ENCODE data around the gene PNMT.
A peak's percentile ranks its signal among the peaks of the same experiment; 100 is the strongest.
"Not testable (repeated sequence)": the region's sequence is repeated elsewhere in the genome, so short reads cannot be mapped to it uniquely, and the experiment has no call there.

The PNMT gene

GRCh38 chr17:39687546-39688474 lies 19.6 kb downstream of the PNMT start, which contains the start of gene PGAP3:
TSS of gene PGAP3 (minus strand) at chr17:39688057. CDS start at chr17:39688014, 43 bp downstream.
- peak; percentile 70 to 71 for DNase-seq (ENCODE audit: low read depth in 2 of 2)

GRCh38 chr17:39688475-39688835 lies 20.2 kb downstream of the PNMT start:
- no peak for DNase-seq (ENCODE audit: low read depth in 2 of 2)

- DNase-seq (ENCODE audit: low read depth in 2 of 2) = no peak
These were observed 20.7 kb downstream of the PNMT start for GRCh38 chr17:39688945-39689344.

GRCh38 chr17:39694593-39694992 lies 26.3 kb downstream of the PNMT start:
- DNase-seq (ENCODE audit: low read depth in 2 of 2) = no peak

GRCh38 chr17:39695089-39695474 lies 26.8 kb downstream of the PNMT start:
- no peak for DNase-seq (ENCODE audit: low read depth in 2 of 2)

- no peak for DNase-seq (ENCODE audit: low read depth in 2 of 2)
These were observed 28.5 kb downstream of the PNMT start for GRCh38 chr17:39696731-39697130.

- DNase-seq (ENCODE audit: low read depth in 2 of 2) = no peak
These were observed 29.7 kb downstream of the PNMT start for GRCh38 chr17:39697961-39698360.

GRCh38 chr17:39699157-39699817 lies 31.0 kb downstream of the PNMT start:
- not testable (repeated sequence) for DNase-seq (ENCODE audit: low read depth in 2 of 2)

GRCh38 chr17:39699818-39700147 lies 31.5 kb downstream of the PNMT start, which contains the start of gene ERBB2:
TSS of gene ERBB2 (plus strand) at chr17:39700064. CDS start at chr17:39700239, 175 bp downstream.
- peak; percentile 36 to 45 for DNase-seq (ENCODE audit: low read depth in 2 of 2)

GRCh38 chr17:39700148-39700987 lies 32.1 kb downstream of the PNMT start:
- DNase-seq (ENCODE audit: low read depth in 2 of 2) = no peak

- no peak for DNase-seq (ENCODE audit: low read depth in 2 of 2)
These were observed 32.9 kb downstream of the PNMT start for GRCh38 chr17:39701012-39701783.

- no peak for DNase-seq (ENCODE audit: low read depth in 2 of 2)
These were observed 33.6 kb downstream of the PNMT start for GRCh38 chr17:39701784-39702422.

- no peak for DNase-seq (ENCODE audit: low read depth in 2 of 2)
These were observed 34.9 kb downstream of the PNMT start for GRCh38 chr17:39702901-39703893.

- no peak for DNase-seq (ENCODE audit: low read depth in 2 of 2)
These were observed 35.7 kb downstream of the PNMT start for GRCh38 chr17:39703913-39704312.

- DNase-seq (ENCODE audit: low read depth in 2 of 2) = no peak
These were observed 36.7 kb downstream of the PNMT start for GRCh38 chr17:39704821-39705551.

GRCh38 chr17:39705786-39706348 lies 37.6 kb downstream of the PNMT start:
- DNase-seq (ENCODE audit: low read depth in 2 of 2) = no peak

- DNase-seq (ENCODE audit: low read depth in 2 of 2) = no peak
These were observed 38.1 kb downstream of the PNMT start for GRCh38 chr17:39706383-39706782.

GRCh38 chr17:39706921-39707337 lies 38.7 kb downstream of the PNMT start:
- no peak for DNase-seq (ENCODE audit: low read depth in 2 of 2)

Measured in fibroblast of skin of left biceps (primary cell).